ENCODE results near the gene EFCAB6.

GRCh38 chr22:43616645-43617044, 195.5 kb downstream of the EFCAB6 start:
- TF ChIP-seq POLR2A (IDR thresholded peaks at IDR 0.05) (no peak), CTCF (IDR thresholded peaks at IDR 0.05) (no peak)
